ENCODE data around the gene DDX46.

The DDX46 gene

GRCh38 chr5:134864707-134865106 is 106.1 kb downstream of the DDX46 start:
- TF ChIP-seq YY1 (IDR thresholded peaks at IDR 0.05; ENCODE audit: insufficient read depth, insufficient read length) (no peak), SUZ12 (IDR thresholded peaks at IDR 0.05; ENCODE audit: extremely low read depth, insufficient read depth, insufficient read length) (no peak), ZNF274 (IDR thresholded peaks at IDR 0.05; ENCODE audit: low read depth, low read length) (no peak)
- Histone ChIP-seq H3K9me3 (ENCODE audit: insufficient read depth, low read length) (no peaks in the 10 kb centered on the region), H3K36me3 (ENCODE audit: insufficient read depth, insufficient read length, low read length) (peaks cover 3% of the 10 kb centered on the region), H3K27me3 (ENCODE audit: insufficient read depth, insufficient read length) (no peaks in the 10 kb centered on the region), H3K4me3 (ENCODE audit: insufficient read length, low read depth) (no peak overlapping the region), H3K4me1 (ENCODE audit: insufficient read depth, insufficient read length) (no peaks in the 10 kb centered on the region), H3K9ac (ENCODE audit: insufficient read length, low read depth) (no peak overlapping the region)
- DNase-seq (ENCODE audit: low read depth, low spot score): no peak

DNA sequence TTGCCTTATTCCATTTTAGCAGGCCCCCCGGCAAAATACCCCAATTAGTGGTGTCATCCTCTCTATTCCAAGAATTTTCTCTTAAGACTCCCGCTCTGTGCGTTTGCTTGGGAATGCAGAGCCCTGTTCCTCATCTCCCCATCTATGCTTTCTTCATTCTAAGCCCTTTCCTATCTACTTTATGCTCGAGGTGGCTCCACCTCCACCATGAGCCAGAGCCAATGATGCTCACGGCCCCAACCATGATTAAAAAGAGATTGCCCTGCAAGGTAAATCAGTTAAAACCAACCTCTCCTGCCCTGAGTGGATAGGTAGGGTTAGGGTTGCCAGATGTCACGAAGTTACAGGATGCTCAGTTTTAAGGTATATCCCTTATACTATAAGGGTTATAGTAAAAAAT is 114.9 kb downstream of the DDX46 start:
- TF ChIP-seq SUZ12 (IDR thresholded peaks at IDR 0.05; ENCODE audit: extremely low read depth, insufficient read depth, insufficient read length) (no peak), ZNF274 (IDR thresholded peaks at IDR 0.05; ENCODE audit: low read depth, low read length) (no peak), YY1 (IDR thresholded peaks at IDR 0.05; ENCODE audit: insufficient read depth, insufficient read length) (no peak)
- no peaks in the 10 kb centered on the region for H3K4me1 ChIP-seq (ENCODE audit: insufficient read depth, insufficient read length)
- H3K4me3 ChIP-seq (ENCODE audit: insufficient read length, low read depth): peak overlapping the region; percentile 85
- H3K9me3 ChIP-seq (ENCODE audit: insufficient read depth, low read length): no peaks in the 10 kb centered on the region
- no peak for DNase-seq (ENCODE audit: low read depth, low spot score)
- H3K36me3 ChIP-seq (ENCODE audit: insufficient read depth, insufficient read length, low read length): no peaks in the 10 kb centered on the region
- no peaks in the 10 kb centered on the region for H3K27me3 ChIP-seq (ENCODE audit: insufficient read depth, insufficient read length)
- H3K9ac ChIP-seq (ENCODE audit: insufficient read length, low read depth): no peak overlapping the region

GRCh38 chr5:134873987-134874830 is 115.6 kb downstream of the DDX46 start, which contains the start of gene TXNDC15:
Gene TXNDC15, plus strand, starts transcription at chr5:134874371. Its CDS starts 57 bp downstream, at chr5:134874428.
- no peaks in the 10 kb centered on the region for H3K27me3 ChIP-seq (ENCODE audit: insufficient read depth, insufficient read length)
- peak; percentile 77 for DNase-seq (ENCODE audit: low read depth, low spot score)
- no peaks in the 10 kb centered on the region for H3K9me3 ChIP-seq (ENCODE audit: insufficient read depth, low read length)
- peak within 1 kb of the TSS; percentile 85 for H3K4me3 ChIP-seq (ENCODE audit: insufficient read length, low read depth)
- no peaks in the 10 kb centered on the region for H3K4me1 ChIP-seq (ENCODE audit: insufficient read depth, insufficient read length)
- TF ChIP-seq YY1 (IDR thresholded peaks at IDR 0.05; ENCODE audit: insufficient read depth, insufficient read length) (peak; percentile 97), SUZ12 (IDR thresholded peaks at IDR 0.05; ENCODE audit: extremely low read depth, insufficient read depth, insufficient read length) (no peak)
- peak within 1 kb of the TSS; percentile 95 for H3K9ac ChIP-seq (ENCODE audit: insufficient read length, low read depth)
- H3K36me3 ChIP-seq (ENCODE audit: insufficient read depth, insufficient read length, low read length): no peaks in the 10 kb centered on the region

DNA sequence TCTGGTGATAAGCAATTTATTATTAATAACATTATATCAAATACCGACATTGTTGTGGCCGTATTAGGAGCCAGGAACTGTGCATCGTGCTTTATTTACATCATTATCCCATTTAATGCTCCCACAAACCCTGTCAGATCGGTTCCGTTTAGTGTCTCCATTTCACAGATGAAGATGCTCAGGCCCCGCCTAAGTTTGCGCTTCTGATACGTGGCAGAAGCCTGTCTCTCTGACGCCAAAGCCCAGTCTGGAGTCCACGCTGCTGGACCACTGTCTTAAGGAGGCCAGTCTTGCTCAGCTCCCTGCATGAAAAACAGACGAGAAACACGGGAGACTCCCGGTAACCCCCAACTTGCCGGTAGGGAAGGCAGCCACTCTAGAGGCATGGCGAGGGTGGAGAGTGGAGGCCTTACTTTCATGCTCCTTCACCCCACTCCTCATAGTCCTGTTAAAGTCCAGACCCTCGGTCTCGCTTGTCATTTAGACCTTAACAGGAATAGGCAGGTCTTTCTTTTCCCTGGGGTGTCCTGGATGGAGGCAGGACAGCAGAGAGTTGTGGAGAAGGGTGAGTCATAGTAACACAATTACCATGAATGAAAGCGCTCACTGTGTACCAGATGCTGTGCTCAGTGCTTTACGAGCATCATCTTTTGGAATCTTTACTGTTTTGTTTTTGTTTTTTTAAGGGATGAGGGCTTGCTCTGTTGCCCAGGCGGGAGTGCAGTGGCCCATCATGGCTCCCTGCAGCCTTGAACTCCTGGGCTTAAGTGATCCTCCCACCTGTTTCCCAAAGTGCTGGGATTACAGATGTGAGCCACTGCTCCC is 116.5 kb downstream of the DDX46 start:
- Histone ChIP-seq H3K27me3 (ENCODE audit: insufficient read depth, insufficient read length) (no peaks in the 10 kb centered on the region), H3K9me3 (ENCODE audit: insufficient read depth, low read length) (no peaks in the 10 kb centered on the region), H3K4me1 (ENCODE audit: insufficient read depth, insufficient read length) (no peaks in the 10 kb centered on the region), H3K4me3 (ENCODE audit: insufficient read length, low read depth) (peak overlapping the region; percentile 85), H3K9ac (ENCODE audit: insufficient read length, low read depth) (peak overlapping the region; percentile 95), H3K36me3 (ENCODE audit: insufficient read depth, insufficient read length, low read length) (no peaks in the 10 kb centered on the region)
- no peak for DNase-seq (ENCODE audit: low read depth, low spot score)
- TF ChIP-seq SUZ12 (IDR thresholded peaks at IDR 0.05; ENCODE audit: extremely low read depth, insufficient read depth, insufficient read length): no peak
- no peak for TF ChIP-seq YY1 (IDR thresholded peaks at IDR 0.05; ENCODE audit: insufficient read depth, insufficient read length)
- no peak for TF ChIP-seq ZNF274 (IDR thresholded peaks at IDR 0.05; ENCODE audit: low read depth, low read length)

DNA sequence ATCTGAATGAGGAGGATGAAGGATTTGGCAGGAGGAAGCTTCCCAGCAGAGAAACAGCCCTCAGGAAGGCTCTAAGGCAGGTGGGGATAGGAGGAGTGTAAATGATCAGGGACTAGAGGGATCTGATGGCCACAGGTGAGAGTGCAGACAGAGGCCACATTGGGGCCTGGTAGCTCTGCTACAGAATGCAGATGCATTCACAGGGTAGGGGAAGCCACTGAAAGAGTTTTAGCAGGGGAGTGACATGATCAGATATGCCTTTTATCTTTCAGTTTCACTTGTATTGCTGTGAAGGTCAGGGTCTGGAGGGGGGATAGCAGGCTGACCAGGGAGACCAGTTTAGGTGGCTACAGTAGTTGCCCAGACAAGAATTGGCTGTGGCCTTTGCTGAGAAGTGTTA is 118.6 kb downstream of the DDX46 start:
- H3K9ac ChIP-seq (ENCODE audit: insufficient read length, low read depth): no peak overlapping the region
- TF ChIP-seq SUZ12 (IDR thresholded peaks at IDR 0.05; ENCODE audit: extremely low read depth, insufficient read depth, insufficient read length) (no peak), YY1 (IDR thresholded peaks at IDR 0.05; ENCODE audit: insufficient read depth, insufficient read length) (no peak), ZNF274 (IDR thresholded peaks at IDR 0.05; ENCODE audit: low read depth, low read length) (no peak)

GRCh38 chr5:134878403-134878802 is 119.8 kb downstream of the DDX46 start:
- no peaks in the 10 kb centered on the region for H3K9me3 ChIP-seq (ENCODE audit: insufficient read depth, low read length)
- H3K36me3 ChIP-seq (ENCODE audit: insufficient read depth, insufficient read length, low read length): no peaks in the 10 kb centered on the region
- no peak overlapping the region for H3K4me3 ChIP-seq (ENCODE audit: insufficient read length, low read depth)
- no peak overlapping the region for H3K9ac ChIP-seq (ENCODE audit: insufficient read length, low read depth)
- TF ChIP-seq YY1 (IDR thresholded peaks at IDR 0.05; ENCODE audit: insufficient read depth, insufficient read length): no peak
- no peak for TF ChIP-seq SUZ12 (IDR thresholded peaks at IDR 0.05; ENCODE audit: extremely low read depth, insufficient read depth, insufficient read length)
- TF ChIP-seq ZNF274 (IDR thresholded peaks at IDR 0.05; ENCODE audit: low read depth, low read length): no peak
- H3K4me1 ChIP-seq (ENCODE audit: insufficient read depth, insufficient read length): no peaks in the 10 kb centered on the region
- H3K27me3 ChIP-seq (ENCODE audit: insufficient read depth, insufficient read length): no peaks in the 10 kb centered on the region
- DNase-seq (ENCODE audit: low read depth, low spot score): no peak

More for the DNA sequence above, 118.6 kb downstream of the DDX46 start:
- no peak for DNase-seq (ENCODE audit: low read depth, low spot score)
- no peaks in the 10 kb centered on the region for H3K4me1 ChIP-seq (ENCODE audit: insufficient read depth, insufficient read length)
- H3K36me3 ChIP-seq (ENCODE audit: insufficient read depth, insufficient read length, low read length): no peaks in the 10 kb centered on the region
- H3K27me3 ChIP-seq (ENCODE audit: insufficient read depth, insufficient read length): no peaks in the 10 kb centered on the region
- H3K9me3 ChIP-seq (ENCODE audit: insufficient read depth, low read length): no peaks in the 10 kb centered on the region
- H3K4me3 ChIP-seq (ENCODE audit: insufficient read length, low read depth): no peak overlapping the region

GRCh38 chr5:134879456-134879855 is 120.9 kb downstream of the DDX46 start:
- TF ChIP-seq SUZ12 (IDR thresholded peaks at IDR 0.05; ENCODE audit: extremely low read depth, insufficient read depth, insufficient read length) (no peak), ZNF274 (IDR thresholded peaks at IDR 0.05; ENCODE audit: low read depth, low read length) (no peak), YY1 (IDR thresholded peaks at IDR 0.05; ENCODE audit: insufficient read depth, insufficient read length) (no peak)

More at GRCh38 chr5:134879456-134879855, 120.9 kb downstream of the DDX46 start:
- Histone ChIP-seq H3K36me3 (ENCODE audit: insufficient read depth, insufficient read length, low read length) (no peaks in the 10 kb centered on the region), H3K27me3 (ENCODE audit: insufficient read depth, insufficient read length) (no peaks in the 10 kb centered on the region), H3K4me3 (ENCODE audit: insufficient read length, low read depth) (no peak overlapping the region), H3K4me1 (ENCODE audit: insufficient read depth, insufficient read length) (no peaks in the 10 kb centered on the region), H3K9me3 (ENCODE audit: insufficient read depth, low read length) (no peaks in the 10 kb centered on the region), H3K9ac (ENCODE audit: insufficient read length, low read depth) (no peak overlapping the region)
- no peak for DNase-seq (ENCODE audit: low read depth, low spot score)
